ENCODE results near the gene SLC35A1.

Gene SLC35A1

DNA sequence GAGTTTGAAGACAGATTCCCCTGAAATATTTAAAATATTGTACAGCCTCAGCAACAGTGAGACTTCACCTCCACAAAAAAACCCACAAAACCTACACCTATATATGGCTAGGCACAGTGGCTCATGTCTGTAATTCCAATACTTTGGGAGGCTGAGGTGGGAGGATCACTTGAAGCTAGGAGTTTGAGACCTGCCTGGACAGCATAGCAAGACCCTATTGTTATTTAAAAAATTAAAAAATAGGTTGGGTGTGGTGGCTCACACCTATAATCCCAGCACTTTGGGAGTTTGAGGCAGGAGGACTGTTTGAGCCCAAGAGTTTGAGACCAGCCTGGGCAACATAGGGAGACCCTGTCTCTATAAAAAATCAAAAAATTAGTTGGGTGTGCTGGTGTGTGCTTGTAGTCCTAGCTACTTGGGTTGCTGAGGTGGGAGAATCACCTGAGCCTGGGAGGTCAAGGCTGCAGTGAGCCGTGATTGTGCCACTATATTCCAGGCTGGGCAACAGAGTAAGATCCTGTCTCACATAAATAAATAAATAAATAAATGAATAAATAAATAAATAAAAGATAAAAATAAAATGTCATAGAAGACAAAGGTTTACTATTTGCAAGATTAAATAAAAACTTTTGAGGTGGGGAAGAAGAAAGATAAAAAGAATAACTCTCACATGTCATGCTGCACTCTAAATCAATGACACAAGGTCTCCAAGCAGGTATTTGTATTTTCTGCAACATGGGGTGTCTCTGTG, 65.9 kb downstream of the SLC35A1 start:
- H3K79me2 ChIP-seq (ENCODE audit: insufficient read depth, low read length), result no peaks in the 10 kb centered on the region
- H3K27ac ChIP-seq (ENCODE audit: low read depth, low read length), result no peak overlapping the region
- no peaks in the 10 kb centered on the region for H4K20me1 ChIP-seq (ENCODE audit: low read depth, low read length)
- H3K4me2 ChIP-seq (ENCODE audit: low read depth, low read length, poor library complexity, severe bottlenecking), result no peak overlapping the region
- no peak for TF ChIP-seq CTCF (IDR thresholded peaks at IDR 0.05; ENCODE audit: insufficient read depth, low read length, poor library complexity, severe bottlenecking)
- TF ChIP-seq EZH2phosphoT487 (conservative IDR thresholded peaks at IDR 0.05; ENCODE audit: low read length), result no peak
- peaks cover 31% of the 10 kb centered on the region for H3K36me3 ChIP-seq (ENCODE audit: low read length)
- H2AFZ ChIP-seq (ENCODE audit: low read depth, low read length, severe bottlenecking), result no peak overlapping the region
- no peak overlapping the region for H3K9ac ChIP-seq (ENCODE audit: low read length)
- H3K27me3 ChIP-seq (ENCODE audit: low read length), result no peaks in the 10 kb centered on the region
- peaks cover 5% of the 10 kb centered on the region; the same call in 1 of the 2 replicates for H3K9me3 ChIP-seq (ENCODE audit: insufficient read depth, low read length)
- no peaks in the 10 kb centered on the region for H3K9me2 ChIP-seq (replicated peaks; ENCODE audit: insufficient read depth, low read length)
- H3F3A ChIP-seq (ENCODE audit: insufficient read depth), result 0 out of 2 replicates have a peak, but pooled peaks cover 2% of the 10 kb centered on the region
- H3K4me3 ChIP-seq (ENCODE audit: insufficient read depth, low read length, poor library complexity, severe bottlenecking), result no peak overlapping the region

GRCh38 chr6:87539554-87539953, 66.8 kb downstream of the SLC35A1 start:
- Histone ChIP-seq H3K27ac (ENCODE audit: low read depth, low read length) (no peak overlapping the region), H4K20me1 (ENCODE audit: low read depth, low read length) (no peaks in the 10 kb centered on the region), H2AFZ (ENCODE audit: low read depth, low read length, severe bottlenecking) (no peak overlapping the region), H3K9me3 (ENCODE audit: insufficient read depth, low read length) (peaks cover 5% of the 10 kb centered on the region; the same call in 1 of the 2 replicates), H3K27me3 (ENCODE audit: low read length) (no peaks in the 10 kb centered on the region), H3K36me3 (ENCODE audit: low read length) (peaks cover 31% of the 10 kb centered on the region), H3K9me2 (replicated peaks; ENCODE audit: insufficient read depth, low read length) (no peaks in the 10 kb centered on the region), H3F3A (ENCODE audit: insufficient read depth) (0 out of 2 replicates have a peak, but pooled peaks cover 2% of the 10 kb centered on the region), H3K9ac (ENCODE audit: low read length) (no peak overlapping the region), H3K4me3 (ENCODE audit: insufficient read depth, low read length, poor library complexity, severe bottlenecking) (no peak overlapping the region), H3K79me2 (ENCODE audit: insufficient read depth, low read length) (no peaks in the 10 kb centered on the region), H3K4me2 (ENCODE audit: low read depth, low read length, poor library complexity, severe bottlenecking) (no peak overlapping the region)
- TF ChIP-seq EZH2phosphoT487 (conservative IDR thresholded peaks at IDR 0.05; ENCODE audit: low read length) (no peak), CTCF (IDR thresholded peaks at IDR 0.05; ENCODE audit: insufficient read depth, low read length, poor library complexity, severe bottlenecking) (no peak)

DNA sequence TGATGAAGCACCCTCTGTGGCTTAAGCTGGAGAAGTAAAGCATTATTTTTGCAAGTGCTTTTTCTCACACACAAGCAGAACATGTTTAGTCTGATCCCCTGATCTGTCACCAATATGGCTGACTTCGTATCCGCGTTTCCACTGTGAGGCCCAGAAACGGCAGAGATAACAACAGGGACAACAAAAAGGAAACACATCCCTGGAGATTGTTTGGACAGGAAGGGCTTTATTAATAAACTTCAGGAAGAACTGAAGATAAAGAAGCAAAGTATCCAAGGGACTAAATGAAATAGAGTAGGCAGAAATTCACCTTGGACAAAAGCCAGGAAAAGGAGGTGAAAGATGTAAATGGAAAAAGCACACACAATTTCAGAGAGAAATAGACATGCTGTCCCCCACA, 67.8 kb downstream of the SLC35A1 start:
- H3K9me2 ChIP-seq (replicated peaks; ENCODE audit: insufficient read depth, low read length), result no peaks in the 10 kb centered on the region
- no peaks in the 10 kb centered on the region for H3K79me2 ChIP-seq (ENCODE audit: insufficient read depth, low read length)
- no peak overlapping the region for H3K27ac ChIP-seq (ENCODE audit: low read depth, low read length)
- H3K27me3 ChIP-seq (ENCODE audit: low read length), result no peaks in the 10 kb centered on the region
- peaks cover 5% of the 10 kb centered on the region; the same call in 1 of the 2 replicates for H3K9me3 ChIP-seq (ENCODE audit: insufficient read depth, low read length)
- TF ChIP-seq CTCF (IDR thresholded peaks at IDR 0.05; ENCODE audit: insufficient read depth, low read length, poor library complexity, severe bottlenecking) (no peak), EZH2phosphoT487 (conservative IDR thresholded peaks at IDR 0.05; ENCODE audit: low read length) (no peak)
- H3K4me3 ChIP-seq (ENCODE audit: insufficient read depth, low read length, poor library complexity, severe bottlenecking), result no peak overlapping the region
- H3K9ac ChIP-seq (ENCODE audit: low read length), result no peak overlapping the region
- 0 out of 2 replicates have a peak, but pooled peaks cover 2% of the 10 kb centered on the region for H3F3A ChIP-seq (ENCODE audit: insufficient read depth)
- H3K4me2 ChIP-seq (ENCODE audit: low read depth, low read length, poor library complexity, severe bottlenecking), result no peak overlapping the region
- peaks cover 31% of the 10 kb centered on the region for H3K36me3 ChIP-seq (ENCODE audit: low read length)
- no peaks in the 10 kb centered on the region for H4K20me1 ChIP-seq (ENCODE audit: low read depth, low read length)
- H2AFZ ChIP-seq (ENCODE audit: low read depth, low read length, severe bottlenecking), result no peak overlapping the region
